RWPE1 (cell line): ENCODE data around the gene C1QTNF5.

ENCODE experiments used
- CTCF ChIA-PET: fragments of 350-600 bp; sonication (Branson Sonifier 250); formaldehyde crosslinking; extraction: SDS; loops from one replicate; lab custom pipeline; 2021; lab: Yijun Ruan, JAX
- POLR2A ChIA-PET: fragments of 400-600 bp; formaldehyde crosslinking; extraction: SDS; loops from one replicate; lab custom pipeline; 2020; ENCODE audit warnings: antibody characterized with exemption; ENCODE audit not compliant: low non-redundant PET; lab: Yijun Ruan, JAX
- DNase-seq: peaks from one replicate; pipeline ENCODE4 v3.0.0; 2012; ENCODE audit warnings: low spot score
- H3K27ac ChIP-seq: fragments of 450-650 bp; 2 replicates; pipeline ENCODE4 v1.5.1; 2017
- CTCF ChIP-seq: fragments of 450-650 bp; conservative IDR thresholded peaks from 2 replicates; pipeline ENCODE4 v1.5.1; 2017; ENCODE audit warnings: low read depth, mild to moderate bottlenecking

Gene C1QTNF5

GRCh38 chr11:119319136-119319699 lies 21.5 kb downstream of the C1QTNF5 start:
- no peak for DNase-seq
- CTCF ChIA-PET = interaction anchor here (0.5 to 1.1 kb wide), 4 partner anchors 25 to 281 kb away, joined by 3 to 7 read pairs (median 4); no protein-coding TSS in a partner anchor
- no peak for TF ChIP-seq CTCF
- POLR2A ChIA-PET = no interaction called here
- H3K27ac ChIP-seq = peak overlapping the region; percentile 91

GRCh38 chr11:119318240-119319135 lies 22.2 kb downstream of the C1QTNF5 start:
- no peak for TF ChIP-seq CTCF
- peak; percentile 78 for DNase-seq
- H3K27ac ChIP-seq = peak overlapping the region; percentile 91
- CTCF ChIA-PET = interaction anchor here (0.5 to 2.0 kb wide), 4 partner anchors 20 to 1511 kb away, joined by 3 to 5 read pairs (median 4); no protein-coding TSS in a partner anchor
- POLR2A ChIA-PET = interaction anchor here (0.6 kb wide), 2 partner anchors 10 to 233 kb away, joined by 6 to 9 read pairs; no protein-coding TSS in a partner anchor

GRCh38 chr11:119317592-119318239 lies 23.0 kb downstream of the C1QTNF5 start:
- peak overlapping the region; percentile 91 for H3K27ac ChIP-seq
- ChIA-PET POLR2A (interaction anchor here (0.6 kb wide), 3 partner anchors 11 to 232 kb away, joined by 3 to 9 read pairs (median 6); no protein-coding TSS in a partner anchor), CTCF (interaction anchor here (0.6 to 2.0 kb wide), 5 partner anchors 20 to 1510 kb away, joined by 3 to 5 read pairs (median 4); no protein-coding TSS in a partner anchor)
- TF ChIP-seq CTCF = no peak
- no peak for DNase-seq

- TF ChIP-seq CTCF = no peak
- DNase-seq = no peak
- POLR2A ChIA-PET = interaction anchor here (0.6 kb wide), 1 partner anchor 128 kb away, joined by 3 read pairs; no protein-coding TSS in a partner anchor
- CTCF ChIA-PET = interaction anchor here (0.6 to 2.0 kb wide), 6 partner anchors 21 to 280 kb away, joined by 3 to 5 read pairs (median 4); no protein-coding TSS in a partner anchor
- peak within 1 kb of the TSS; percentile 91 for H3K27ac ChIP-seq
These were observed 23.7 kb downstream of the C1QTNF5 start, which contains the start of gene MCAM for GRCh38 chr11:119316729-119317591. Gene MCAM, minus strand, starts transcription at chr11:119317130. Its CDS starts 29 bp downstream, at chr11:119317101.

- CTCF ChIA-PET = interaction anchor here (0.7 to 2.0 kb wide), 5 partner anchors 22 to 158 kb away, joined by 3 to 5 read pairs (median 3); no protein-coding TSS in a partner anchor
- POLR2A ChIA-PET = no interaction called here
- TF ChIP-seq CTCF = no peak
- DNase-seq = no peak
- peak overlapping the region; percentile 91 for H3K27ac ChIP-seq
These were observed 24.5 kb downstream of the C1QTNF5 start for GRCh38 chr11:119316016-119316728.
